ENCODE results near the gene C1orf167.

C1orf167 gene

GRCh38 chr1:11738783-11739182 lies 23.2 kb upstream of the C1orf167 start:
- H3K4me1 ChIP-seq: no peaks in the 10 kb centered on the region
- no peaks in the 10 kb centered on the region for H3K9me3 ChIP-seq (ENCODE audit: control insufficient read depth, low read length)
- no peak overlapping the region for H2AFZ ChIP-seq
- no peak overlapping the region for H3K4me3 ChIP-seq (ENCODE audit: low read depth, low read length)
- no peaks in the 10 kb centered on the region for H3K36me3 ChIP-seq (ENCODE audit: control insufficient read depth, insufficient read depth, low read length)
- no peak for TF ChIP-seq CTCF (IDR thresholded peaks at IDR 0.05)
- no peak overlapping the region for H3K9ac ChIP-seq
- H3K27ac ChIP-seq: no peak overlapping the region
- H3K79me2 ChIP-seq: no peaks in the 10 kb centered on the region
- H3K4me2 ChIP-seq (ENCODE audit: low read length): no peak overlapping the region
- H3K27me3 ChIP-seq (ENCODE audit: control insufficient read depth, insufficient read depth, low read length): no peaks in the 10 kb centered on the region

GRCh38 chr1:11740258-11741192 lies 21.5 kb upstream of the C1orf167 start:
- TF ChIP-seq CTCF (IDR thresholded peaks at IDR 0.05): no peak
- no peak overlapping the region for H3K27ac ChIP-seq

GRCh38 chr1:11741482-11741881 lies 20.5 kb upstream of the C1orf167 start:
- no peak overlapping the region for H3K4me2 ChIP-seq (ENCODE audit: low read length)
- TF ChIP-seq CTCF (IDR thresholded peaks at IDR 0.05): no peak
- no peak overlapping the region for H3K9ac ChIP-seq
- H2AFZ ChIP-seq: no peak overlapping the region
- H3K27me3 ChIP-seq (ENCODE audit: control insufficient read depth, insufficient read depth, low read length): no peaks in the 10 kb centered on the region
- H3K4me3 ChIP-seq (ENCODE audit: low read depth, low read length): no peak overlapping the region
- H3K27ac ChIP-seq: no peak overlapping the region
- no peaks in the 10 kb centered on the region for H3K36me3 ChIP-seq (ENCODE audit: control insufficient read depth, insufficient read depth, low read length)
- H3K9me3 ChIP-seq (ENCODE audit: control insufficient read depth, low read length): no peaks in the 10 kb centered on the region
- H3K4me1 ChIP-seq: no peaks in the 10 kb centered on the region
- no peaks in the 10 kb centered on the region for H3K79me2 ChIP-seq

More at GRCh38 chr1:11740258-11741192, 21.5 kb upstream of the C1orf167 start:
- H3K36me3 ChIP-seq (ENCODE audit: control insufficient read depth, insufficient read depth, low read length): no peaks in the 10 kb centered on the region
- H2AFZ ChIP-seq: no peak overlapping the region
- H3K27me3 ChIP-seq (ENCODE audit: control insufficient read depth, insufficient read depth, low read length): no peaks in the 10 kb centered on the region
- H3K4me1 ChIP-seq: no peaks in the 10 kb centered on the region
- no peaks in the 10 kb centered on the region for H3K79me2 ChIP-seq
- no peaks in the 10 kb centered on the region for H3K9me3 ChIP-seq (ENCODE audit: control insufficient read depth, low read length)
- H3K9ac ChIP-seq: no peak overlapping the region
- no peak overlapping the region for H3K4me3 ChIP-seq (ENCODE audit: low read depth, low read length)
- no peak overlapping the region for H3K4me2 ChIP-seq (ENCODE audit: low read length)

- Histone ChIP-seq H3K27ac (no peak overlapping the region), H2AFZ (no peak overlapping the region), H3K36me3 (ENCODE audit: control insufficient read depth, insufficient read depth, low read length) (no peaks in the 10 kb centered on the region), H3K9ac (no peak overlapping the region), H3K4me2 (ENCODE audit: low read length) (no peak overlapping the region), H3K9me3 (ENCODE audit: control insufficient read depth, low read length) (no peaks in the 10 kb centered on the region), H3K4me3 (ENCODE audit: low read depth, low read length) (no peak overlapping the region), H3K4me1 (no peaks in the 10 kb centered on the region), H3K79me2 (no peaks in the 10 kb centered on the region), H3K27me3 (ENCODE audit: control insufficient read depth, insufficient read depth, low read length) (no peaks in the 10 kb centered on the region)
- TF ChIP-seq CTCF (IDR thresholded peaks at IDR 0.05): no peak
Observed at GRCh38 chr1:11741919-11742558, 20.0 kb upstream of the C1orf167 start.

Measured in parathyroid adenoma (tissue), 2 donors.